PC-9 (cell line): Measurements from ENCODE around the gene SOX5.
"Not testable (repeated sequence)": the region's sequence is repeated elsewhere in the genome, so short reads cannot be mapped to it uniquely, and the experiment has no call there.

ENCODE experiments used
- EZH2 ChIP-seq: fragments of 200-600 bp; sonication (generic); IDR thresholded peaks from 2 replicates; pipeline ENCODE4 v1.8.0; 2017; ENCODE audit warnings: antibody characterized with exemption, low read depth
- TF ChIP-seq, protein P1 (sequence below): fragments of 200-600 bp; sonication (generic); conservative IDR thresholded peaks from 2 replicates; pipeline ENCODE4 v1.6.1; 2017; ENCODE audit warnings: mixed run types, antibody characterized with exemption, mild to moderate bottlenecking, moderate library complexity

- TF ChIP-seq, protein P1, sequence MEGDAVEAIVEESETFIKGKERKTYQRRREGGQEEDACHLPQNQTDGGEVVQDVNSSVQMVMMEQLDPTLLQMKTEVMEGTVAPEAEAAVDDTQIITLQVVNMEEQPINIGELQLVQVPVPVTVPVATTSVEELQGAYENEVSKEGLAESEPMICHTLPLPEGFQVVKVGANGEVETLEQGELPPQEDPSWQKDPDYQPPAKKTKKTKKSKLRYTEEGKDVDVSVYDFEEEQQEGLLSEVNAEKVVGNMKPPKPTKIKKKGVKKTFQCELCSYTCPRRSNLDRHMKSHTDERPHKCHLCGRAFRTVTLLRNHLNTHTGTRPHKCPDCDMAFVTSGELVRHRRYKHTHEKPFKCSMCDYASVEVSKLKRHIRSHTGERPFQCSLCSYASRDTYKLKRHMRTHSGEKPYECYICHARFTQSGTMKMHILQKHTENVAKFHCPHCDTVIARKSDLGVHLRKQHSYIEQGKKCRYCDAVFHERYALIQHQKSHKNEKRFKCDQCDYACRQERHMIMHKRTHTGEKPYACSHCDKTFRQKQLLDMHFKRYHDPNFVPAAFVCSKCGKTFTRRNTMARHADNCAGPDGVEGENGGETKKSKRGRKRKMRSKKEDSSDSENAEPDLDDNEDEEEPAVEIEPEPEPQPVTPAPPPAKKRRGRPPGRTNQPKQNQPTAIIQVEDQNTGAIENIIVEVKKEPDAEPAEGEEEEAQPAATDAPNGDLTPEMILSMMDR = not testable (repeated sequence)
- not testable (repeated sequence) for TF ChIP-seq EZH2
Observed at GRCh38 chr12:23710361-23710760, 239.1 kb downstream of the SOX5 start.
